SIG-M5 (cell line): ENCODE data around the gene ARHGEF5.
"Not testable (repeated sequence)": the region's sequence is repeated elsewhere in the genome, so short reads cannot be mapped to it uniquely, and the experiment has no call there.

Experiments used
- DNase-seq: peaks from one replicate; lab custom pipeline; 2025; lab: John Stamatoyannopoulos, UW

The ARHGEF5 gene

DNA sequence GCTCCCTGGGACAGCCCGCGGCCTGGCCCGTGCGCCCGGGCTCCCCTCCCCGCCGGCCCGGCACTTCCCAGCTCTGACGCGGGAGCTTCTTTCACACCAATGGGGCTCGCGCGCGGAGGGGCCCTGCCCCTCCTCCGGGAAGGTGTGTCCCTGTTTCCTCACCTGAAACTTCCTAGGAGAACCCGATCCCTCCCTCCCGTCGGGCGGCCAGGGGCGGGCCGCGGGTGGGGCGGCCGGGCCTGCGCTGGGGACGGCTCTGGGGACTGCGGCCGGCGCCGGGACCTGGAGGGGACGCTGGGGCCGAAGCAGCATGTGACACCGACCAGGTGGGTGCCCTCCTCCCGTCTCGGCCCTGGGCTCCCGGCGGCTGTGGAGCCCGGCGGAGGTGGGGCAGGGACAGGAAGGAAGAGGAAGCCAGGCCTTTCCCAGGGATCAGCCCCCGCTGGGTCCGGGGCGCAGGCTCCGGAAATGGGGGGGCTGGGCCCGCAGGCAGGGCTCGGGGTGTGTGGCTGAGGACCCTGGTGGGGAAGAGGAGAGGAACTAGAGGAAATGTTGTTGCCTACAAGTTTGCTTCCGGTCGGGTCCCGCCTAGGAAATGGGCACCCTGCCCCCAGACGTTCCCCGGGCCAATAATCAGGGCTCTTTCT is at the start of gene ARHGEF5:
Gene ARHGEF5, plus strand, starts transcription at position 227 of the 647 bp plus-strand sequence. CDS start 7,268 bp downstream, outside the sequence.
- DNase-seq, result not testable (repeated sequence)

DNA sequence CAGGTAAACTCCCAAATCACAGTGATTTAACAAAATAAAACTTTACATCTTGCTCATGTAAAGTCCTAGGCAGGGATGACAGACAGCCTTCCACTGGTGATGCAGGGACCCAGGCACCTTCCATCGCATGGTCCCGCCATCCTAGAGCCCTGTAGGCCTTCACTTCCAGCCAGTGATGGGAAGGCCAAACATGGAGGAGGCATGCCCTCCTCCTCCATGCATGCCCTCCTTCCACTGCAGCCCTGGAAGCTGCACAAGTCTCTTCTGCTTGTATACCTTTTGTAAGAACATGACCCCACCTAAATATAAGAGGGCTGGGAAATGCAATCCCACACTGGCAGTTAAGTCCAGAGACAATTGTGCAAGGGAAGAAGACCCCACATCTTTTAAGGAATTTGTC is 45.5 kb upstream of the ARHGEF5 start:
- DNase-seq, result not testable (repeated sequence)

DNA sequence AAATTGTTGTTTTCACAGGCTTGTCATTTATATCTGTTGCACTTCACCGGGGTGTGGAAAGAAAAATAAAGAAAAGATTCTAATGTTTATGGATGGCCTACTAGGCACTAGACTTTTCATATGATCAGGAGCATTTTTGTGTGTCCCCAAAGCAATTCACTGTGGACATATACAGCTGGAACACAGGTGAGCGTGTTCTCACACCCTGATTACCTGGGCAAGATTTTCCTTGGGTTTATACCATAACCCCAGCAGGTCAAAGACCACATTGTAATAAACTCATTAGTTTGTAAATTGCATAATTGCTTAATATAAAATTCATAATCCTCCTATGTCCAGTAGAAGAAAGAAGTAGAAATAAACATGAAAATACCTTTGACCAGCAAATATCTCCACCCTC is 44.0 kb upstream of the ARHGEF5 start:
- not testable (repeated sequence) for DNase-seq

DNA sequence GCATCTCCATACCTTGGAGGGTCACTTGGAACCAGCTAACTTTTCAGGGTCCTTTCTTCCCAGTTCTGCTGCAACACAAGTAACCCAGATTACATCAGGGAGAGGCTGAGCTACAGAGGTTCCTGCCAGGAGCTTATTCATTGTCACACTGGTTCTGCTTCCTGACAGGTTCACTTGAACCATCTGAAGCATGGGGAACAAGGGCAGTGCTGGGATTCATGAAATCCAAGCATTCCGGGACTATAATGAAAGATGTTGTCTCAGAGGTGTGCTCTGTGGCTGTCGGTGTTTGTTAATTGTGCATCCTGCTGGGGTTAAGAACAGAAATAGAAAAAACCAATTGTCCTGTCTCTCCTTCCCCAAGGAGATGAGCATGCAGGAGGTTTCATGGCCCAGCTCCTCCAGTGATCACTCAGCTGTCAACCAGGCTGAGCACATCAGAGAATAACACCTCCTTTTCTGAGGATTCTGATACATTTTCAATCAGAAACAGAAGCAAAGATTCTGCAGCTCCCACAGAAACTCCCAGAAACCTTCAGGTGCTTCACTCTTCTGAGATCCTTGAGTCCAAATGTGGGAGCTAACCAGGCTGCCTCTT is 43.2 kb upstream of the ARHGEF5 start, which contains the start of gene OR2A1:
Gene OR2A1, plus strand, starts transcription at position 548 of the 598 bp plus-strand sequence. CDS start 5,706 bp downstream, outside the sequence.
- DNase-seq, result not testable (repeated sequence)

DNA sequence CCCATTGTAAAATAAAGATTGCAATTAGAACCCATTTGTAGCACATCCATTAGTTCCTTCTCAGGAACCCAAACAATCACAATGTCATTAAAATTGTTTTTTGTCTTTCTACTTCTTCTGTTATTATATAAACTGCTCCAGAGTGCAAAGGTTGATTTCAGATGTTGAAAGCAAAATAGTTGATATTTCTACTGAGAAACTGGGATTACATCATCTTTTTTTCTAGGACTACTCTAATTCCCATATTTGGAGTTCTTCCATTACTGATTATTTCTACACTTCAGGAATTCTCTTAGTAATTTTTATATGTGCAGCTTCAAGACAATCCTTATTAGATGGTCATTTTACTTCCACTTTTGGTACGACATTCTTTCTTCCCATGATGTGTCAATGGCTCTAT is 37.7 kb upstream of the ARHGEF5 start:
- not testable (repeated sequence) for DNase-seq

DNA sequence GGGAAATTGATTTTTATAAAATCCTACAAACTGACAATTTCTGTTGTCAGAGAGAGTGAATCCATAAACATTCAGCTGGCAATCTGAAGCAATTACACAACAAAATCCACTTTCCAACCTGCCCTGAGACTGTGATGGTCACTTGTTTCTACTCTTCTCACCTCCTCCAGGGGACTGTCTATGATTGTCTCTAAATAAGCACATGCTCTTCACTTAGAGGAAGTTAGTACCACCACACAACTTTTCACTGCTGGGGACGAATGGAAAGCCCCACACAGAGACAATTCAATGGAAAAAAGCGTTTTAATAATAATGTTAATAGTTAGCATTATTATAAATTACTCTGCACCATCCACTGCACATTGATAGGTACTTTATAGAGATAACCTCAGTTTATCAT is 35.7 kb upstream of the ARHGEF5 start:
- DNase-seq, result not testable (repeated sequence)

DNA sequence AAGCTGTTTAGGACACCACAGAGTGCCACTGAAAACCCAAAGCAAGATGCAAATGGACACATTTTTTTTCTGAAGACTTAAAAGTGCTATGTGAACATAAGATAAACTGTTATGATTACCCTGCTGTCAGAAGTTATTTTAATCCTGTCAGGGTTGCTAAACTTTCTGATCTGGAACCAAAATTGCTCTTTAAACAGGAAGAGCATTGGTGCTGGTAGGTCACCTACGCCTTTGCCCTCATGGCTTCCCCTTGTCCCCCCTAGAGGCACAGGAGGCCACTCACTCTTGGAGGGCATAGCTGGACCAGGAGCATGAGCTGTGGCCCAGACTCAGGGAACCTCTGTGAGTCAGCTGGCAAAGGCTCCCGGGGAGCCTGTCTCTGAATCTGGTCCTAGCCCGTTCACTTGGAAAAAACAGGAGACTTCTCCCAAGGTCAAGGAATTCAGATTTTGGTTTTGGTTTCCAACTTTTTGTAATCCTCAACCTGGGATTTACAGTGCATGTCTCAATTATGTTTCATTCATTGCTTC is 33.5 kb upstream of the ARHGEF5 start:
- not testable (repeated sequence) for DNase-seq

DNA sequence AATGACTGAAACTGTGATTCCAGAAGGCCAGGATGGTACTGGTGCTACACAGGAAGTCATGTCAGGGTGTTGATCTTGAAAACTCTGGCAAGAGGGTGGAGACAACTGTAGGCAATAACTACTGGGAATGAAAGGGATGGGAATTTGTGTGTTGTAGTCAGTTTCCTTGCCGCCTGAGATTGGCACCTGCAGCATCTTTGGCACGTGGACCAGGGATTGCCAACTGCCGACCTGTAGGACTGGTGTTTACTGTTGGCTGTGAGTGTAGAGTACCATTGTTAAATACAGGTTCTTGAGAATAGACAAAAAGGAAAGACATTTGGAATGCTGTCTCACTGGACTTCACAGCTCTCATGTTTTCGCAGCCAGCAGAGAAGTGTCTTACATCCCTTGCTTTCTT is 31.8 kb upstream of the ARHGEF5 start:
- DNase-seq, result not testable (repeated sequence)

DNA sequence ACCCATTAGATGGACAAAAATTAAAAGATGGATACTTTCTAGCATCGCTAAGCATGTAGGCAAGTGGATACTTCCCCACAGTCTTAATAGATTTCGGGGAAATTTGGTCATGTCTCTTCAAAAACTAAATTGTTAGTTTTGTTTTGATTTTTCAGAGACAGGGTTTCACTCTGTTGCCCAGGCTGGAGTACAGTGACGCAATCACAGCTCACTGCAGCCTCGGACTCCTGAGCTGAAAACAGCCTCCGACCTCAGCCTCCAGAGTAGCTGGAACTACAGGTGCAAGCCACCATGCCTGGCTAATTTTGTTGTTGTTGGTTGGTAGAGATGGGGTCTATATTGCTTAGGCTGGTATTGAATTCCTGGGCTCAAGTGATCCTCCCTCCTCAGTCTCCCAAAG is 29.3 kb upstream of the ARHGEF5 start:
- not testable (repeated sequence) for DNase-seq

DNA sequence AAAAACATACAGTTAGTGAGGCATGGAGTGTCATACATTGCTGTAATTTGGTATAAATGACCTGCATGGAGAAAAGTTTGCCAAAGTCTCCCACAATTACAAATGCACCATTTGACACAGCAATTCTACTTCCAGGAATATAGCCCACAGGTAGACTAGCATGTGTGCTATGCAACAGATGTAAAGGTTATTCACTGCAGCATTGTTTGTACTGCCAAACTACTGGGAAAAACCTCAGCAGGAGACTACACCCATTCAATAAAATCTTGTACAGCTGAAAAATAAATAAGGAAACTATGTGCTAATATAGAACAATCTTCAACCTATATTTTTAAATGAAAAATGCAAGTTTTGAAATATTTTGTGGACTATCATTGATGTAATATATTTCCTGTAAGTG is 25.2 kb upstream of the ARHGEF5 start:
- DNase-seq, result not testable (repeated sequence)

DNA sequence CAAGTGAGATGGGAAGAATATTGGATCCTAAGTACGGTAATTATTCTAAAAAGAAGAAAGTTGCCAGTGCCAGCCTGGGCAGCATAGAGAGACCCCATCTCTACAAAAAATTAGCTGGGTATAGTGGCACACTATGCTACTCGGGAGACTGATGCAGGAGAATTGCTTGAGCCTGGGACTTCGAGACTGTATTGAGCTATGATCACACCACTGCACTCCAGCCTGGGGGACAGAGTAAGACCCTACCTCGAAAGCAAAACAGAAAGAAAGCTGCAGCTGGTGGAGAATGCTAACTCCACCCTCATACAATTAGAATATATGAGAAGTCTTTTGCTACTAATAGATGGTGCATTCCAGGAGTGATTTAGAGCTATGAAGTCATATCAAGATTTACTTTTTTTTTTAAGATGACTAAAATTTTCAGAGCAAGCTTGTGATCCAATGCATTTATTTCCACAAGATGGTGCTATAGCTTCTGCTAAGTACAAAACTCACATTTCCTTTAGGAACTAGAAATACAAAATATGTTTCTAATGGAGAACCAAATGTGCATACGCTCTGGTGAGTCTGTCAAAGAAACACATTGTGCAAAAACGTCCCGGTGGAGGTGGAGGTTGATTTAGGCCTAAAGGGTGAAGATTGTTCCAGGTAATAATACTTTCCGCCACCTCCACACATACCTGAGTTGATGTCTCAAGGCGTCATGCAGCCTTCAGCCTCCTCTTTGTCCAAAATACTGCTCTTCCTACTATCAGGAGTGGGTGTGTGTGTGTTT is 23.8 kb upstream of the ARHGEF5 start:
- DNase-seq, result not testable (repeated sequence)

DNA sequence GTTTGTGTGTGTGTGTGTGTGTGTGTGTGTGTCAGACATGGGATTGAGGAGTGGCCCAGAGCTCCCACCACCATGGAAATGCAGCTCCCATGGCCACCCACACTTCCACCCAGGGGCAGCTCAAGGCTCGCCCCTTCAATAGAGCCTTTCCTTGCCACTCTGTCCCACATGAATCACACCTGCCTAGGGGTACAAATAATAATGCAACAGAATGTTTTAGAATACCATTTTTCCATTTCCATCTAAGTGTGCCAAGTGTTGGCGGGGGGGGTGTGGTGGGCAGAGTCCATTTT is 23.3 kb upstream of the ARHGEF5 start:
- DNase-seq, result not testable (repeated sequence)

DNA sequence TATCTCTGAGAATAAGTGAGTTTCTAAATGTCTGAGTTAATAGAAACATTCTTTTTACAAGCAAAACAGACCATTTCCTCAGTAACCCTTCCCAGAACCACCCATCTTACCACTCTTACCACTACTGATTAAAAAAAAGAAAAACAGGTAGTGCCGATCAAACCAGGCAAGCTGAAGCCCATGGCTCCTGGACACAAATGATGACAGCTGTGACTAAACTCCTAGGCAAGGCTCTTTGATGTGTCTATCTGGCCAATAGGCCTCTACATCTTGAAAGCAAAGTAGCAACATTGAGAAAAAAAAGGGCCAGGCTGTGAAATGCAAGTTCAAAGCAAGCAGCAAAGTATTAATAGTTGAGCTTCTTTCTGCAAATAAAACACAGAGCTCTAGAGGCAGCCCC is 6.6 kb upstream of the ARHGEF5 start:
- not testable (repeated sequence) for DNase-seq

DNA sequence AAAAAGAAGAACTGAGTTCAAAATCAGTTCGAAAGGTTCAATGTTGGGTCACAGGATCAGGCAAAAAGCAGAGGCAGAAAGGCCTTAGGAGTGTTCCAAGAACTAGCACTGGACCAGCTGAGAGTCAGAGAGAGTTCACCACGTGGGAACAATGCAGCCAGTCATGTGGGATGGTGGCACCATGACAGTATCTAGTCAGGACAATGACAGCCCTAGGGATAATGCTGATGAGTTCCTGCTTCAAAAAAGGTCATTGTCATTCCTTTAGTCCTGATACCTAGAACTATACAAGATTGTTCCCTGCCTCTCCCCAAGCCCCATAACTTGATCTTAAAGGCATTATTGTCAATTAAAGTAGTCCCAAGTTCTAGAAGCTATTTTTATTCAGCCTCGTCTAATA is 3.5 kb upstream of the ARHGEF5 start:
- not testable (repeated sequence) for DNase-seq

DNA sequence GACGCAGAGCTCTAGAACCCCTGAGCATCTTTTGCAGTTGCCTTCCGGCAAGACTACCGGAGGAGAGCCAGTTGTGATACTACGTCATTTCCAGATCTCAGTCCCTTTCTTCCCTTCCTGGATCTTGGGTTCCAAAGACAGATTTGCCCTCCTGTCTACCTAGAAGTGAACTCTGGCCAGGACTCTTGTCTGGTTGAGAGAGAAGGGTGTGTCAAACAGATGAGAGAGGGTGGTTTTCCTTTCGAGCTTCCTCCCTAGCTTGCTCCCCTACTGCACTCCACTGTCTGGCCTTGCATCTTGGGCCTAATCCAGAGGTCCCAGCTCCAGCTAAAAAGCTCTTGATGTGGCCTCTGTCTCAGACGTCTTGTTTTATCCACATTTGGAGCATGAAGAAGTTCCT is 983 bp downstream of the ARHGEF5 start:
- DNase-seq, result not testable (repeated sequence)

DNA sequence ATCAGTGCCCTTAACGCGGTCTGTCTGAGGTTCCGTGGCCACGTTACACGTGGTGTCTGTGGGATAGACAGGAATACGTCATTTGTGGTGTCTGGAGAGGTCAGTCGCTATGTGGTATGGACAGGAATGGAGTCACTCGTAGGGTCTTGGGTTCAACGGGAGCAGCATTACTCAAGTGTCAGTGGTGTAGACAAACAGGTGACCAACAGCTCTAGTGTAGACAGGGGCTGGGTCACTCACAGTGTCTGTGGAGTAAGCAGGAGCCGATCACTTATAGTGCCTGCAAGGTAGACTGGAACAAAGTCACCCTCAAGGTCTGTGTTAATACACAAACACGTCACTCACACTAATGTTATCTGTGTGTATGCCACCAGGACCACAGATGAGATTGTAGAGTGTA is 1.7 kb downstream of the ARHGEF5 start:
- not testable (repeated sequence) for DNase-seq

DNA sequence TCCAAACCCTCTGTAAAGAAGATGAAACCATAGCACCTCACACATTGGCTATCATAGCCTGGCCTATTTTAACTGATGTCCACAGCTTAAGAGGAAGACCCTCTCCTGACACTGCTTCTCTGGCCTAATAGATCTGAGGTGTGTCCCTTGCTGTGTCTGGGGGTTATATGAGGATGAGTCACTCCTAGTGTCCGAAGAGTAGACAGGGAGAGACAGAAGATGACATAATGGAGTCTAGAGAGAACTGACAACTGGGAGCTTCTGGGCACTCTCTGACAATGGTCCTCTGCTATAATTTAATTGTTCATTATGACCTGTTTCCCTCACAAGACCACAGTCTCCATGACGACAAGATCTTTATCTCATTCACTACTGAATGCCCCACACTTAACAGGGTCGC is 6.9 kb downstream of the ARHGEF5 start:
- not testable (repeated sequence) for DNase-seq

DNA sequence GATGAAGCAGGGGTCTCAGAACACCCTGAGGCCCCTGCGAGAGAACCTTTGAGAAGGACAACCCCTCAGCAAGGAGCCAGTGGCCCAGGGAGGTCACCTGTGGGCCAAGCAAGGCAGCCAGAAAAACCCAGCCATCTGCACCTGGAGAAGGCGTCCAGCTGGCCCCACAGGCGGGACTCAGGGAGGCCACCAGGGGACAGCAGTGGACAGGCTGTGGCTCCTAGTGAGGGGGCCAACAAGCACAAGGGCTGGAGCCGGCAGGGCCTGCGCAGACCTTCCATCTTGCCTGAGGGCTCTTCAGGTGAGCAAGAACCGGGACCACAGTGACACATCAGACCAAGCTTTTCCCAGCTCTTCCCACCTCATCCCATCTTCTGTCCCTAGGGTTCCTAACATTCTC is 10.3 kb downstream of the ARHGEF5 start:
- not testable (repeated sequence) for DNase-seq

DNA sequence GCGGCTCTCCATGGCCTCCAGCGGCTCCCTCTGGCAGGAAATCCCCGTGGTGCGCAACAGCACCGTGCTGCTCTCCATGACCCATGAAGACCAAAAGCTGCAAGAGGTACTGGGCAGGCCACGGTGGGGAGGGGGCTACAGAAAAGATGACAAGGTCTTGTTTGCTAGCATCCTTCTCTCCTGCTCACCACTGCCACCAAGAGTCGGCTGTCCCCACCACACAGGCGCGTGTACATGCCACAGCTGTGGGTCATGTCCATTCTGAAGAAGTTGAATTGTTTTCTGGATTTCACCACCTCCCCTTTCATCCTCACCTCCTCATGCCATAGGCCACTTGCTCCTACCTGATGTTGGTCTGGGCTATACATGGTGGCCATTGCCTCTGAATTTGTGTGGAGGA is 12.0 kb downstream of the ARHGEF5 start:
- not testable (repeated sequence) for DNase-seq

DNA sequence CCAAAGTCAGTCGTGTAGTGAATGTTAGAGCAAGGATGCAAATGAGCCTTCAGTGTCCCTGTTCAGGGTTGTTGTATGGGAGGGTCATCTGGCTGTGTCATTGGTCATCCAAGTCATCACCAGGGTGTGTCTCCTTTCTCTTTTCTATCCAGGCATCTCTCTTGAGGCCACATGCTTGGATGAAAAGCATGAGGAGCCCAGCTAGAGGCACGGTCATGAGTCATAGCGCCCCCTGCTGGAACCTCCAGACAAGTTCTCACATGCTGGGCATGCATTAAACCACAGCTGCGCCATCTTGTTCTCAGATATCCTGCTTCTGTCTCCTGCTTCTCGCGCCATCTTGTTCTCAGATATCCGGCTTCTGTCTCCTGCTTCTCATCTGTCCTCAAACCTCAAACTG is 14.0 kb downstream of the ARHGEF5 start:
- not testable (repeated sequence) for DNase-seq

DNA sequence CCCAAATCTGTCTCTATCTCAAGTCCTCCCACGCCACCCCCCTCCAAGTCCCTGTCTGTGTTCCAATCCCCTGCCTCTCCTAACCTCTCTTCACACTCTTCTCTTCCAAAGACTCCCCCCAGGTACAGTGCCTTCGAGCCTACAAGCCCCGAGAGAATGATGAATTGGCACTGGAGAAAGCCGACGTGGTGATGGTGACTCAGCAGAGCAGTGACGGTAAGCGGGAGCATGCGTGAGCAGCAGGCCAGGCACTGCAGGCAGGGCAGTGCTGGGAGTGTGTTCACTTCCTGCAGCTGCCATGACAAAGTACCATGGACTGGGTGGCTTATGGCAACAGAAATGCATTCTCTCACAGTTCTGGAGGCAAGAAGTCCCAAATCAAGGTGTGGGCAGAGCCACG is 23.4 kb downstream of the ARHGEF5 start:
- no peak for DNase-seq

DNA sequence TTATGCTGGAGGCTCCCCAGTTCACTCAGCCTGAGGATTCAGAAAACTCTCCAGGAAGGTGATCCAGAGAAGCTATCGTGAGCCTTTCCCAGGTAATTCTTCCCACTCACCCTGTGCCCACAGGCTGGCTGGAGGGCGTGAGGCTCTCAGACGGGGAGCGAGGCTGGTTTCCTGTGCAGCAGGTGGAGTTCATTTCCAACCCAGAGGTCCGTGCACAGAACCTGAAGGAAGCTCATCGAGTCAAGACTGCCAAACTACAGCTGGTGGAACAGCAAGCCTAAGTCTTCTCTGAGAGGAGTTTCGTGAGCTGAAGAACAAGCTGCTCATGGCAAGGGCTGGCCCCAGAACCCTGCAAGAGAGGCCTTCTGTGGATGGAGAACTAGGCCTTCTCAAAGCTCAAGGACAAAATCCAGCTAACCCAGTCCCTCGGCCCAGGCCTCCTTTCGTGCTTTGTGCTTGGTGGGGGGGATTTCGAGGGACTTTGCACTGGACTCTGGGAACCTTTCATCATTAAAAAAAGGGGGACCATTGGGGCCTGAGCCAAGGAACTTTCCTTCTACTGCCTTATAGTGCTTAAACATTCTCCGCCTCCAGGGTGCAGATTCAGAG is 24.7 kb downstream of the ARHGEF5 start:
- DNase-seq, result no peak
